ENCODE measurements around the gene TMED1.

DNA sequence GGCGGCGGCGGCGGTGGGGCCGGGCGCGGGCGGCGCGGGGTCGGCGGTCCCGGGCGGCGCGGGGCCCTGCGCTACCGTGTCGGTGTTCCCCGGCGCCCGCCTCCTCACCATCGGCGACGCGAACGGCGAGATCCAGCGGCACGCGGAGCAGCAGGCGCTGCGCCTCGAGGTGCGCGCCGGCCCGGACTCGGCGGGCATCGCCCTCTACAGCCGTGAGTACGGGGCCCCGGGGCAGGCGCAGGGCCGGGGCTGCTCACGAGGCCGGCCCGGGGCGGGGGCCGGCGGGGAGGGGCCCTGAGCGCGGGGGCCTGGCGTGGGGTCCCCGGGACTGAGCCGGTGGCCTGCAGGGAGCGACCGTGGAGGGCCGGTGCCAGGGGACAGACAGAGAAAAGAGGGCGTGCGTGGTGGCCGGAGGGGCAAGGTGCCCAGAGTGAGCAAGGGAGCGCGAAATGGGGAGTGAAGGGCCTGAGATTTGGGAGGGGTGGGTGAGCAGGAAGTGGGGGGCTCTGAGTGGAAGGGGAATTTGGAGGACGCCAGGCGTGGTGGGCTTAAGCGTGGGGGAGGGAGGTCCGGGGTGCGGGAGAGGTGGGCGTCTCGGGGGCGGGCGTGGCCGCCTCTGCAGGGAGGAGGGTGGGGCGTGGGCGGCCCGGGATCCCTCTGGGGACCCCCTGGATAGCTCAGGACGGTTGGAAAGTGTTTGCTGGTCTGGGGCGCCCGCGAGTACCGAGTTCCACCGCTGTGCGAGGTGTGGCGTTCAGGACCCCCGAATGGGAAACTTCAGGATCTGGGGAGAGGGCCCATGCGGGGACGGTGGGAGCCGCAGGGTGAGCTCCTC, 35.9 kb upstream of the TMED1 start:
- TF ChIP-seq TAF1 (IDR thresholded peaks at IDR 0.05; ENCODE audit: borderline replicate concordance, low read depth, low read length) = no peak
- no peak; the same call in 1 of the 2 replicates for TF ChIP-seq POLR2A (IDR thresholded peaks at IDR 0.05; ENCODE audit: low read depth, low read length)
